Trophoblast cell (in vitro differentiated cells and primary cell): ENCODE data around the gene PRLR.

Source experiments
- DNase-seq, 2 donors: peaks; one replicate each; pipeline ENCODE4 v3.0.0-alpha.2; 2016
- H2AFZ ChIP-seq: 2 replicates; pipeline ENCODE4 v1.6.1; 2013; ENCODE audit warnings: low read length, moderate library complexity, mild to moderate bottlenecking; ENCODE audit not compliant: insufficient read depth, poor library complexity
- H2AK5ac ChIP-seq: 2 replicates; pipeline ENCODE4 v1.6.1; 2013; ENCODE audit warnings: mild to moderate bottlenecking, low read length
- H2BK120ac ChIP-seq: 2 replicates; pipeline ENCODE4 v1.6.1; 2013; ENCODE audit warnings: low read length, mild to moderate bottlenecking, moderate library complexity; ENCODE audit not compliant: insufficient read depth, poor library complexity
- H2BK12ac ChIP-seq: 2 replicates; pipeline ENCODE4 v1.6.1; 2013; ENCODE audit warnings: mild to moderate bottlenecking, low read length, moderate library complexity
- H2BK5ac ChIP-seq: 2 replicates; pipeline ENCODE4 v1.6.1; 2013; ENCODE audit warnings: low read length, low read depth, moderate library complexity, mild to moderate bottlenecking; ENCODE audit not compliant: poor library complexity
- H3K14ac ChIP-seq: 2 replicates; pipeline ENCODE4 v1.6.1; 2013; ENCODE audit warnings: mild to moderate bottlenecking, low read length
- H3K18ac ChIP-seq: 2 replicates; pipeline ENCODE4 v1.6.1; 2013; ENCODE audit warnings: mild to moderate bottlenecking, low read length
- H3K23ac ChIP-seq: 2 replicates; pipeline ENCODE4 v1.6.1; 2013; ENCODE audit warnings: low read length
- H3K27ac ChIP-seq: 2 replicates; pipeline ENCODE4 v1.5.1; 2013; ENCODE audit warnings: low read depth, mild to moderate bottlenecking, inconsistent platforms, low read length, moderate library complexity
- H3K27me3 ChIP-seq: 2 replicates; pipeline ENCODE4 v1.6.1; 2013; ENCODE audit warnings: inconsistent platforms, mild to moderate bottlenecking, low read length, moderate library complexity; ENCODE audit not compliant: insufficient read depth
- H3K36me3 ChIP-seq, 2 experiments: 1 replicate in 1 of 2; 2 replicates in 1 of 2; pipeline ENCODE4 v1.6.1; 2013; ENCODE audit warnings: low read length in 2 of 2, mild to moderate bottlenecking in 2 of 2, moderate library complexity in 1 of 2; ENCODE audit not compliant: insufficient read depth in 2 of 2, control insufficient read depth in 1 of 2
- H3K4ac ChIP-seq: 2 replicates; pipeline ENCODE4 v1.6.1; 2013; ENCODE audit warnings: low read depth, mild to moderate bottlenecking, low read length, moderate library complexity
- H3K4me1 ChIP-seq, 2 experiments: 1 replicate in 1 of 2; 2 replicates in 1 of 2; pipeline ENCODE4 v1.6.1; 2013; ENCODE audit warnings: low read length in 2 of 2, mild to moderate bottlenecking in 2 of 2, moderate library complexity in 1 of 2; ENCODE audit not compliant: insufficient read depth in 2 of 2, control insufficient read depth in 1 of 2
- H3K4me2 ChIP-seq: 2 replicates; pipeline ENCODE4 v1.6.1; 2013; ENCODE audit warnings: inconsistent platforms, mild to moderate bottlenecking, low read length, moderate library complexity
- H3K4me3 ChIP-seq: 2 replicates; pipeline ENCODE4 v1.5.1; 2013; ENCODE audit warnings: mild to moderate bottlenecking, low read depth, low read length, inconsistent platforms
- H3K79me1 ChIP-seq: one replicate; pipeline ENCODE4 v1.6.1; 2013; ENCODE audit warnings: low read length
- H3K79me2 ChIP-seq: 2 replicates; pipeline ENCODE4 v1.6.1; 2013; ENCODE audit warnings: low read length, mild to moderate bottlenecking; ENCODE audit not compliant: control insufficient read depth, insufficient read depth, poor library complexity
- H3K9ac ChIP-seq: 2 replicates; pipeline ENCODE4 v1.6.1; 2013; ENCODE audit warnings: mild to moderate bottlenecking, low read length
- H3K9me3 ChIP-seq: 2 replicates; pipeline ENCODE4 v1.6.1; 2013; ENCODE audit warnings: low read depth, mild to moderate bottlenecking, control low read depth, inconsistent platforms, low read length; ENCODE audit not compliant: insufficient read depth
- H4K12ac ChIP-seq: 2 replicates; pipeline ENCODE4 v1.6.1; 2013; ENCODE audit warnings: low read depth, mild to moderate bottlenecking, low read length, moderate library complexity
- H4K8ac ChIP-seq: 2 replicates; pipeline ENCODE4 v1.6.1; 2013; ENCODE audit warnings: low read depth, mild to moderate bottlenecking, low read length, moderate library complexity
- H4K91ac ChIP-seq: one replicate; pipeline ENCODE4 v1.6.1; 2013; ENCODE audit warnings: low read depth, mild to moderate bottlenecking, low read length, moderate library complexity
- WGBS: extraction: QIAGEN DNeasy Blood & Tissue Kit; methylation state at CpG from one replicate; pipeline ENCODE4 v1.1.7; 2013; ENCODE audit warnings: missing lambda C conversion rate; ENCODE audit not compliant: insufficient read length, insufficient coverage; ENCODE audit errors: extremely low coverage; 5-methylcytosine and 5-hydroxymethylcytosine counted together

Gene PRLR

DNA sequence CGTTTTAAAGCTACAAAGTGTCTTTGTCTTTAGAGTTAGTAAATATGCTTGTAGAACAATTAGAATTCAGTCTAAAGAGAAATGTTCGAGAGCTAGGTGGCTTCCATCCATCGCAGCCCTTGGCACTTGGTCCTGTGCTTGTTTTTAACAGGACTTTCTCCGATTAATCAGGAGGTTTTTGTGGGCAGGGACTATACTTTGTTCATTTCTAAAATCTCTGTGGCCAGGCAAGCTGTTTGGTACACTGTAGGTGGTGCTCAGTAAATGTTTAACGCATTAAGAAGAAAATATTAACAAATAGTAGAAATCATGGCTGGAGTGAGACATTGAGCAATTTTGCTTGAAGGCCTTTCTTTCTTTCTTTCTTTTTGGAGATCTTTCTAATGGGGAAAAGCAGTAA lies 203.3 kb downstream of the PRLR start:
- no CpG with 5 or more reads among the region's 5 CpGs for WGBS
- no peak overlapping the region for H3K27ac ChIP-seq
- no peak overlapping the region for H2AK5ac ChIP-seq
- no peak overlapping the region for H2BK5ac ChIP-seq
- H3K36me3 ChIP-seq = no peaks in the 10 kb centered on the region
- no peak for DNase-seq
- H3K4me2 ChIP-seq = no peak overlapping the region
- no peaks in the 10 kb centered on the region for H3K79me1 ChIP-seq
- H3K14ac ChIP-seq = no peak overlapping the region
- H2BK12ac ChIP-seq = no peak overlapping the region
- no peak overlapping the region for H3K18ac ChIP-seq
- H3K27me3 ChIP-seq = no peaks in the 10 kb centered on the region
- H3K9ac ChIP-seq = no peak overlapping the region
- H4K8ac ChIP-seq = no peak overlapping the region
- H4K12ac ChIP-seq = no peak overlapping the region
- no peak overlapping the region for H3K4me3 ChIP-seq
- no peaks in the 10 kb centered on the region for H3K79me2 ChIP-seq
- no peak overlapping the region for H4K91ac ChIP-seq
- H3K4me1 ChIP-seq = no peaks in the 10 kb centered on the region
- no peak overlapping the region for H3K23ac ChIP-seq
- H2AFZ ChIP-seq = no peak overlapping the region
- H3K4ac ChIP-seq = no peak overlapping the region
- H2BK120ac ChIP-seq = no peak overlapping the region
- peaks cover 2% of the 10 kb centered on the region for H3K9me3 ChIP-seq

DNA sequence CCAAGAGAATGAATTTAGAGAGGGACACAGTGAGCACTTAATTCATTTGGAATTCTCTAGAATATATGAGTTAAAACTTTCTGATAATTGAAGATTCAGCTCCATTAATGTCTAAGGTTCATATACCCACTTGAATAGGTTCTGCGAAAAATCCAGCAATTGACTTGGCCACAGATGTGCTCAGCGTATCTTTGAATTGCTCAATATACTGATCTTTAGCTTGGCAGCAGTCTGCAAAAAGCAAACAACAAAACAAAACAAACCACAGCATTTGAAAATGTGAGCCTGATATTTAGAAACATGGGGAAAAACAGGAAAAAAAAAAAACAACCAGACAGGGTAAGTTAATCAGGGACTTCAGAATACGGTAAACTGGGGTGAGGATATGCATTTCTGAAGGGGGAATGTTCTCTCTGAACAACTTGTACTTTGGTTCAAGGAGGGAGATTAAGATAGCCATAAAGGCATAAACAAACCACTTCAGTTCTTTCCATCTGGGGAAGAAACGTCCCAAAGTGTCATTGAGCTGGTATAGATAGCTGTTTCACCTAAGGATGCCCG lies 203.9 kb downstream of the PRLR start:
- H3K36me3 ChIP-seq = no peaks in the 10 kb centered on the region
- H2BK120ac ChIP-seq = no peak overlapping the region
- no peaks in the 10 kb centered on the region for H3K27me3 ChIP-seq
- no peak overlapping the region for H3K18ac ChIP-seq
- H3K27ac ChIP-seq = no peak overlapping the region
- H3K4me1 ChIP-seq = no peaks in the 10 kb centered on the region
- H3K9me3 ChIP-seq = peaks cover 2% of the 10 kb centered on the region
- H3K4me3 ChIP-seq = no peak overlapping the region
- H2AK5ac ChIP-seq = no peak overlapping the region
- DNase-seq = no peak
- H3K79me1 ChIP-seq = no peaks in the 10 kb centered on the region
- no peak overlapping the region for H2AFZ ChIP-seq
- no peak overlapping the region for H3K9ac ChIP-seq
- H3K4me2 ChIP-seq = no peak overlapping the region
- H3K14ac ChIP-seq = no peak overlapping the region
- H3K79me2 ChIP-seq = no peaks in the 10 kb centered on the region
- no peak overlapping the region for H4K91ac ChIP-seq
- no peak overlapping the region for H2BK12ac ChIP-seq
- no peak overlapping the region for H3K23ac ChIP-seq
- H4K8ac ChIP-seq = no peak overlapping the region
- WGBS = no CpG with 5 or more reads among the region's 5 CpGs
- H3K4ac ChIP-seq = no peak overlapping the region
- no peak overlapping the region for H2BK5ac ChIP-seq
- H4K12ac ChIP-seq = no peak overlapping the region

- no peak overlapping the region for H4K8ac ChIP-seq
- H3K4me1 ChIP-seq = no peaks in the 10 kb centered on the region
- no peak overlapping the region for H2AFZ ChIP-seq
- H3K36me3 ChIP-seq = no peaks in the 10 kb centered on the region
- no peak overlapping the region for H4K91ac ChIP-seq
- no peak overlapping the region for H3K9ac ChIP-seq
- no peak overlapping the region for H2BK120ac ChIP-seq
- H3K9me3 ChIP-seq = no peaks in the 10 kb centered on the region
- H2AK5ac ChIP-seq = no peak overlapping the region
- H2BK12ac ChIP-seq = no peak overlapping the region
- WGBS = no CpG with 5 or more reads among the region's 10 CpGs
- no peaks in the 10 kb centered on the region for H3K27me3 ChIP-seq
- no peak overlapping the region for H3K27ac ChIP-seq
- no peak overlapping the region for H3K23ac ChIP-seq
- H3K79me2 ChIP-seq = no peaks in the 10 kb centered on the region
- DNase-seq = no peak
- H3K4me2 ChIP-seq = no peak overlapping the region
- H2BK5ac ChIP-seq = no peak overlapping the region
- no peak overlapping the region for H3K14ac ChIP-seq
- no peak overlapping the region for H3K4me3 ChIP-seq
- H3K18ac ChIP-seq = no peak overlapping the region
- H3K4ac ChIP-seq = no peak overlapping the region
- no peak overlapping the region for H4K12ac ChIP-seq
- no peaks in the 10 kb centered on the region for H3K79me1 ChIP-seq
Measured at GRCh38 chr5:35024911-35025510, 205.3 kb downstream of the PRLR start.

DNA sequence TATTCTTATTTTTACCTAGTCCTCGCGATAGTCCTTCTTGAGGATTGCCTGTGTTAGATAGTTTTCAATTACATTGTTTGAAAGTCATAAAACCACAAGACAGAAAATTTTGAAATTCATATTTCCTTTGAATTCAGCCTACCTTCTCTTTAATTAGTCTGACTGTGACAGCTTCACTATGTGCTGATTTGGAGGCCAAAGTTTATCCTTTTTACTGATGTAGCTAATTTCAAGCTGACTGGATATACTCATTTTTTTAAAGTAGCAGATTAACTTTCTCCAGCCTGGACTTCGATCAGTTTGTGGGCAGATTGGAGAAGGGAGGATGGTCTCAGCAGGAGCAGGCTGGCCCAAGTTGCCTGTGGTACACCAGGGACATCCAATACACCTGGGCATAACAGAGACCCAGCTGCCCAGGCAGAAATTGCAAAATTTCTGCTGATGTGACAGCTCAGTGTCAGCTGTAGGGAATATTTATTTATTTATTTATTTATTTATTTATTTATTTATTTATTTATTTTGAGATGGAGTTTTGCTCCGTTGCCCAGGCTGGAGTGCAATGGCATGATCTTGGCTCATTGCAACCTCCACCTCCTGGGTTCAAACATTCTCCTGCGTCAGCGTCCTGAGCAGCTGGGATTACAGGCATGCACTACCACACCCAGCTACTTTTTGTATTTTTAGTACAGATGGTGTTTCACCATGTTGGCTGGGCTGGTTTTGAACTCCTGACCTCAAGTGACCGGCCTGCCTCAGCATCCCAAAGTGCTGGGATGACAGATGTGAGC lies 206.7 kb downstream of the PRLR start:
- no peak overlapping the region for H3K18ac ChIP-seq
- H2AK5ac ChIP-seq = no peak overlapping the region
- H3K9ac ChIP-seq = no peak overlapping the region
- H2BK12ac ChIP-seq = no peak overlapping the region
- H3K36me3 ChIP-seq = no peaks in the 10 kb centered on the region
- H3K4me2 ChIP-seq = no peak overlapping the region
- no peak overlapping the region for H4K91ac ChIP-seq
- no peak for DNase-seq
- H3K9me3 ChIP-seq = no peaks in the 10 kb centered on the region
- no peak overlapping the region for H3K4me3 ChIP-seq
- H4K12ac ChIP-seq = no peak overlapping the region
- no peak overlapping the region for H2BK120ac ChIP-seq
- no peak overlapping the region for H3K27ac ChIP-seq
- H2BK5ac ChIP-seq = no peak overlapping the region
- no peaks in the 10 kb centered on the region for H3K79me1 ChIP-seq
- no peak overlapping the region for H4K8ac ChIP-seq
- no peak overlapping the region for H3K4ac ChIP-seq
- H3K79me2 ChIP-seq = no peaks in the 10 kb centered on the region
- no peak overlapping the region for H2AFZ ChIP-seq
- H3K27me3 ChIP-seq = no peaks in the 10 kb centered on the region
- H3K14ac ChIP-seq = no peak overlapping the region
- no peak overlapping the region for H3K23ac ChIP-seq
- no peaks in the 10 kb centered on the region for H3K4me1 ChIP-seq
- WGBS = no CpG with 5 or more reads among the region's 7 CpGs
